Measurements from ENCODE around the gene GRIA4.

GRCh38 chr11:105700271-105700670 lies 90.4 kb downstream of the GRIA4 start:
- TF ChIP-seq, protein P1, sequence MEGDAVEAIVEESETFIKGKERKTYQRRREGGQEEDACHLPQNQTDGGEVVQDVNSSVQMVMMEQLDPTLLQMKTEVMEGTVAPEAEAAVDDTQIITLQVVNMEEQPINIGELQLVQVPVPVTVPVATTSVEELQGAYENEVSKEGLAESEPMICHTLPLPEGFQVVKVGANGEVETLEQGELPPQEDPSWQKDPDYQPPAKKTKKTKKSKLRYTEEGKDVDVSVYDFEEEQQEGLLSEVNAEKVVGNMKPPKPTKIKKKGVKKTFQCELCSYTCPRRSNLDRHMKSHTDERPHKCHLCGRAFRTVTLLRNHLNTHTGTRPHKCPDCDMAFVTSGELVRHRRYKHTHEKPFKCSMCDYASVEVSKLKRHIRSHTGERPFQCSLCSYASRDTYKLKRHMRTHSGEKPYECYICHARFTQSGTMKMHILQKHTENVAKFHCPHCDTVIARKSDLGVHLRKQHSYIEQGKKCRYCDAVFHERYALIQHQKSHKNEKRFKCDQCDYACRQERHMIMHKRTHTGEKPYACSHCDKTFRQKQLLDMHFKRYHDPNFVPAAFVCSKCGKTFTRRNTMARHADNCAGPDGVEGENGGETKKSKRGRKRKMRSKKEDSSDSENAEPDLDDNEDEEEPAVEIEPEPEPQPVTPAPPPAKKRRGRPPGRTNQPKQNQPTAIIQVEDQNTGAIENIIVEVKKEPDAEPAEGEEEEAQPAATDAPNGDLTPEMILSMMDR (IDR thresholded peaks at IDR 0.05): no peak
- no peak for TF ChIP-seq EP300 (IDR thresholded peaks at IDR 0.05)
